Measurements from ENCODE around the gene ZCCHC8. TPM values are rescaled to one million over a fixed set of nuclear protein-coding genes. Genes with fewer than 3 reads are reported as not detected.

The ZCCHC8 gene
- total RNA-seq, 2 donors from 2014 or later, result 26.2 to 26.3 TPM

GRCh38 chr12:122503147-122503751, 2.5 kb upstream of the ZCCHC8 start:
- Mint-ChIP-seq H3K9me3 (no peaks in the 10 kb centered on the region), H3K4me1 (peaks cover 11% of the 10 kb centered on the region), H3K4me3 (no peak overlapping the region), H3K27me3 (ENCODE audit: insufficient read depth) (no peaks in the 10 kb centered on the region), H3K27ac (no peak overlapping the region), H3K36me3 (ENCODE audit: low read depth) (peaks cover 56% of the 10 kb centered on the region)
- no peak for TF ChIP-seq CTCF (conservative IDR thresholded peaks at IDR 0.05)
- Histone ChIP-seq H3K4me1 (ENCODE audit: control insufficient read depth, insufficient read depth, low read length) (no peaks in the 10 kb centered on the region), H3K4me3 (ENCODE audit: low read length) (no peak overlapping the region), H3K27me3 (ENCODE audit: control insufficient read depth, insufficient read depth, low read length, poor library complexity, severe bottlenecking) (no peaks in the 10 kb centered on the region), H3K36me3 (ENCODE audit: control insufficient read depth, insufficient read depth, low read length) (peaks cover 54% of the 10 kb centered on the region), H3K27ac (ENCODE audit: low read depth, low read length) (no peak overlapping the region), H3K9ac (ENCODE audit: extremely low read depth, low read length, poor library complexity, severe bottlenecking) (no peak overlapping the region), H3K9me3 (ENCODE audit: control insufficient read depth, low read length) (no peaks in the 10 kb centered on the region)
- 94 to 96% methylated on average over 3 of the region's 3 CpGs for WGBS, 2 experiments (ENCODE audit: insufficient coverage in 1 of 2, insufficient read length in 1 of 2)
- DNase-seq, result peak; percentile 55

GRCh38 chr12:122501489-122501989, 807 bp upstream of the ZCCHC8 start:
- H3K9me3 Mint-ChIP-seq, result no peaks in the 10 kb centered on the region
- Histone ChIP-seq H3K9ac (ENCODE audit: extremely low read depth, low read length, poor library complexity, severe bottlenecking) (peak overlapping the region; percentile 97), H3K27ac (ENCODE audit: low read depth, low read length) (peak overlapping the region; percentile 97), H3K36me3 (ENCODE audit: control insufficient read depth, insufficient read depth, low read length) (peaks cover 41% of the 10 kb centered on the region), H3K4me3 (ENCODE audit: low read length) (no peak overlapping the region), H3K4me1 (ENCODE audit: control insufficient read depth, insufficient read depth, low read length) (no peaks in the 10 kb centered on the region), H3K9me3 (ENCODE audit: control insufficient read depth, low read length) (no peaks in the 10 kb centered on the region), H3K27me3 (ENCODE audit: control insufficient read depth, insufficient read depth, low read length, poor library complexity, severe bottlenecking) (no peaks in the 10 kb centered on the region)
- peak overlapping the region; percentile 93 for H3K4me3 Mint-ChIP-seq
- no peaks in the 10 kb centered on the region for H3K27me3 Mint-ChIP-seq (ENCODE audit: insufficient read depth)
- H3K36me3 Mint-ChIP-seq (ENCODE audit: low read depth), result peaks cover 43% of the 10 kb centered on the region
- DNase-seq, result peak; percentile 52
- no peak for TF ChIP-seq CTCF (conservative IDR thresholded peaks at IDR 0.05)
- peak overlapping the region; percentile 99 for H3K27ac Mint-ChIP-seq
- 94 to 97% methylated on average over 5 to 9 of the region's 9 CpGs for WGBS, 2 experiments (ENCODE audit: insufficient coverage in 1 of 2, insufficient read length in 1 of 2)
- peaks cover 11% of the 10 kb centered on the region for H3K4me1 Mint-ChIP-seq

GRCh38 chr12:122499991-122500684, 594 bp downstream of the ZCCHC8 start:
- peak overlapping the region; percentile 97 for H3K27ac ChIP-seq (ENCODE audit: low read depth, low read length)
- no peaks in the 10 kb centered on the region for H3K27me3 ChIP-seq (ENCODE audit: control insufficient read depth, insufficient read depth, low read length, poor library complexity, severe bottlenecking)
- Mint-ChIP-seq H3K4me1 (peaks cover 11% of the 10 kb centered on the region), H3K9me3 (no peaks in the 10 kb centered on the region), H3K36me3 (ENCODE audit: low read depth) (peaks cover 36% of the 10 kb centered on the region), H3K27me3 (ENCODE audit: insufficient read depth) (no peaks in the 10 kb centered on the region), H3K4me3 (peak overlapping the region; percentile 93), H3K27ac (peak overlapping the region; percentile 99)
- peak overlapping the region; percentile 100 for H3K4me3 ChIP-seq (ENCODE audit: low read length)
- H3K4me1 ChIP-seq (ENCODE audit: control insufficient read depth, insufficient read depth, low read length), result no peaks in the 10 kb centered on the region
- peak; percentile 86 for DNase-seq
- no peaks in the 10 kb centered on the region for H3K9me3 ChIP-seq (ENCODE audit: control insufficient read depth, low read length)
- H3K9ac ChIP-seq (ENCODE audit: extremely low read depth, low read length, poor library complexity, severe bottlenecking), result peak overlapping the region; percentile 97
- TF ChIP-seq CTCF (conservative IDR thresholded peaks at IDR 0.05), result no peak
- H3K36me3 ChIP-seq (ENCODE audit: control insufficient read depth, insufficient read depth, low read length), result peaks cover 36% of the 10 kb centered on the region
- 0 to 1% methylated on average over 14 to 47 of the region's 47 CpGs for WGBS, 2 experiments (ENCODE audit: insufficient coverage in 1 of 2, insufficient read length in 1 of 2)
